ENCODE results near the gene DCTN4. TPM values are rescaled to one million over a fixed set of nuclear protein-coding genes. Genes with fewer than 3 reads are reported as not detected.

DCTN4 gene
- polyA plus RNA-seq, 4 donors, result 15.7 to 46.6 (median 19.9) TPM

DNA sequence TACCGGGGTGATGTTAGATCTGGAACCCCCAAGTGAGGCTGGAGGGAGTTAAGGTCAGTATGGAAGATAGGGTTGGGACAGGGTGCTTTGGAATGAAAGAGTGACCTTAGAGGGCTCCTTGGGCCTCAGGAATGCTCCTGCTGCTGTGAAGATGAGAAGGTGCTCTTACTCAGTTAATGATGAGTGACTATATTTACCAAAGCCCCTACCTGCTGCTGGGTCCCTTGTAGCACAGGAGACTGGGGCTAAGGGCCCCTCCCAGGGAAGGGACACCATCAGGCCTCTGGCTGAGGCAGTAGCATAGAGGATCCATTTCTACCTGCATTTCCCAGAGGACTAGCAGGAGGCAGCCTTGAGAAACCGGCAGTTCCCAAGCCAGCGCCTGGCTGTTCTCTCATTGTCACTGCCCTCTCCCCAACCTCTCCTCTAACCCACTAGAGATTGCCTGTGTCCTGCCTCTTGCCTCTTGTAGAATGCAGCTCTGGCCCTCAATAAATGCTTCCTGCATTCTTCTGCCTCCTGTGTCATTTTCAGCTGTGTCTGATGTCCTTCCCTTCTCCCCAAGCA, 100.0 kb downstream of the DCTN4 start:
- no peak for DNase-seq
- peaks cover 0 to 11% (median 0%) of the 10 kb centered on the region in 3 donors for H3K36me3 ChIP-seq (ENCODE audit: control insufficient read depth in 3 of 3, insufficient read depth in 2 of 3, low read depth in 1 of 3, low read length in 3 of 3)
- H3K27ac ChIP-seq (ENCODE audit: low read depth in 1 of 3, low read length in 2 of 3), result no peak overlapping the region
- H3K9me3 ChIP-seq (ENCODE audit: control insufficient read depth in 2 of 2, insufficient read depth in 1 of 2, low read depth in 1 of 2, low read length in 1 of 2), result no peaks in the 10 kb centered on the region
- peaks cover 0 to 12% (median 0%) of the 10 kb centered on the region in 3 donors for H3K27me3 ChIP-seq (ENCODE audit: control insufficient read depth in 3 of 3, insufficient read depth in 3 of 3, low read length in 3 of 3)
- WGBS, 3 donors, result 37 to 61% (median 38%) methylated on average over 3 of the region's 3 CpGs
- H3K4me1 ChIP-seq (ENCODE audit: control insufficient read depth in 3 of 3, insufficient read depth in 2 of 3, low read depth in 1 of 3, low read length in 2 of 3), result peaks cover 0 to 9% (median 0%) of the 10 kb centered on the region in 3 donors
- H3K4me3 ChIP-seq (ENCODE audit: low read depth in 1 of 3, low read length in 3 of 3), result no peak overlapping the region
- no peak for FAIRE-seq

Other genes starting within 250 kb of the DCTN4 start
- 10 to 100 TPM; 23.2 to 44.0 (median 30.3) TPM for gene SYNPO, start 118.4 kb downstream of the DCTN4 start, polyA plus RNA-seq
- 1 to 10 TPM in 1 of 4 donors, under 1 TPM in 3; 0.27 to 1.5 (median 0.38) TPM for gene MYOZ3, start 97.8 kb downstream of the DCTN4 start, polyA plus RNA-seq
- 10 to 100 TPM; 28.1 to 55.5 (median 32.1) TPM for gene RBM22, start 58.0 kb downstream of the DCTN4 start, polyA plus RNA-seq
- 10 to 100 TPM; 14.2 to 24.6 (median 20.3) TPM for gene SMIM3, start 19.7 kb upstream of the DCTN4 start, polyA plus RNA-seq
- under 1 TPM in 1 of 4 donors, not detected in 3; 0.10 TPM for gene IRGM, start 87.5 kb upstream of the DCTN4 start, polyA plus RNA-seq
- gene ZNF300, start 146.0 kb upstream of the DCTN4 start, polyA plus RNA-seq, result 10 to 100 TPM in 1 of 4 donors, 1 to 10 TPM in 2, under 1 TPM in 1; 0.54 to 11.3 (median 3.3) TPM